KOPT-K1 (cell line): Measurements from ENCODE around the gene FIBP.
A peak's percentile ranks its signal among the peaks of the same experiment; 100 is the strongest.
"Not testable (repeated sequence)": the region's sequence is repeated elsewhere in the genome, so short reads cannot be mapped to it uniquely, and the experiment has no call there.

Experiments used
- H3K27ac ChIP-seq: fragments of 200-600 bp; sonication (generic); 2 replicates; pipeline ENCODE4 v1.5.1; 2016; ENCODE audit warnings: antibody characterized with exemption, mild to moderate bottlenecking, low read depth, low read length; ENCODE audit not compliant: poor library complexity, severe bottlenecking
- H3K36me3 ChIP-seq: fragments of 200-600 bp; sonication (generic); 2 replicates; pipeline ENCODE4 v1.5.1; 2017; ENCODE audit warnings: antibody characterized with exemption, mild to moderate bottlenecking, low read length, moderate library complexity; ENCODE audit not compliant: insufficient read depth
- H3K9me3 ChIP-seq: fragments of 200-600 bp; sonication (generic); 2 replicates; pipeline ENCODE4 v1.5.1; 2017; ENCODE audit warnings: antibody characterized with exemption, low read length, mild to moderate bottlenecking; ENCODE audit not compliant: insufficient read depth, poor library complexity, severe bottlenecking

The FIBP gene

GRCh38 chr11:65899356-65900124 is 11.3 kb upstream of the FIBP start:
- Histone ChIP-seq H3K27ac (no peak overlapping the region), H3K9me3 (no peaks in the 10 kb centered on the region), H3K36me3 (no peaks in the 10 kb centered on the region)

GRCh38 chr11:65898656-65899355 is 10.5 kb upstream of the FIBP start:
- Histone ChIP-seq H3K9me3 (no peaks in the 10 kb centered on the region), H3K36me3 (no peaks in the 10 kb centered on the region), H3K27ac (no peak overlapping the region)

- Histone ChIP-seq H3K36me3 (no peaks in the 10 kb centered on the region), H3K27ac (no peak overlapping the region), H3K9me3 (no peaks in the 10 kb centered on the region)
These were observed 8.8 kb upstream of the FIBP start for GRCh38 chr11:65897020-65897471.

- H3K27ac ChIP-seq: no peak overlapping the region
- no peaks in the 10 kb centered on the region for H3K9me3 ChIP-seq
- H3K36me3 ChIP-seq: no peaks in the 10 kb centered on the region
These were observed 8.0 kb upstream of the FIBP start for GRCh38 chr11:65896034-65896999.

- Histone ChIP-seq H3K36me3 (no peaks in the 10 kb centered on the region), H3K9me3 (no peaks in the 10 kb centered on the region), H3K27ac (no peak overlapping the region)
These were observed 7.3 kb upstream of the FIBP start for GRCh38 chr11:65895482-65895981.

- Histone ChIP-seq H3K36me3 (no peaks in the 10 kb centered on the region), H3K27ac (no peak overlapping the region), H3K9me3 (no peaks in the 10 kb centered on the region)
These were observed 5.8 kb upstream of the FIBP start for GRCh38 chr11:65894034-65894591.

GRCh38 chr11:65892661-65893317 is 4.5 kb upstream of the FIBP start:
- H3K27ac ChIP-seq: no peak overlapping the region
- no peaks in the 10 kb centered on the region for H3K36me3 ChIP-seq
- no peaks in the 10 kb centered on the region for H3K9me3 ChIP-seq

GRCh38 chr11:65892137-65892540 is 3.9 kb upstream of the FIBP start:
- H3K27ac ChIP-seq: peak overlapping the region; percentile 71
- not testable (repeated sequence) for H3K9me3 ChIP-seq, H3K36me3 ChIP-seq

- Histone ChIP-seq H3K9me3 (no peaks in the 10 kb centered on the region), H3K27ac (peak overlapping the region; percentile 71), H3K36me3 (peaks cover 5% of the 10 kb centered on the region)
These were observed 3.2 kb upstream of the FIBP start for GRCh38 chr11:65891219-65892136.

- H3K36me3 ChIP-seq: peaks cover 14% of the 10 kb centered on the region
- peak within 1 kb of the TSS; percentile 71 for H3K27ac ChIP-seq
- H3K9me3 ChIP-seq: no peaks in the 10 kb centered on the region
These were observed 2.3 kb upstream of the FIBP start, which contains the start of gene CCDC85B for GRCh38 chr11:65890324-65891218. CCDC85B (plus strand) TSS chr11:65890673; CDS start chr11:65890784, 111 bp downstream.

GRCh38 chr11:65887723-65888162 is 528 bp downstream of the FIBP start:
- Histone ChIP-seq H3K9me3 (no peaks in the 10 kb centered on the region), H3K27ac (peak overlapping the region; percentile 71), H3K36me3 (peaks cover 42% of the 10 kb centered on the region)

GRCh38 chr11:65886826-65887722 is 1.2 kb downstream of the FIBP start:
- H3K36me3 ChIP-seq: peaks cover 49% of the 10 kb centered on the region
- peak overlapping the region; percentile 71 for H3K27ac ChIP-seq
- no peaks in the 10 kb centered on the region for H3K9me3 ChIP-seq
